SK-N-MC (cell line): Measurements from ENCODE around the gene CATSPERZ.

Experiments used
- EZH2 ChIP-seq: fragments of 200-600 bp; sonication (generic); IDR thresholded peaks from one replicate; pipeline ENCODE4 v1.6.1; 2017; ENCODE audit warnings: antibody characterized with exemption
- FOXP2 ChIP-seq: optimal IDR thresholded peaks from 2 replicates; pipeline ENCODE3; 2011; ENCODE audit warnings: mild to moderate bottlenecking, moderate library complexity; ENCODE audit not compliant: insufficient read depth; ENCODE audit errors: extremely low read length, control extremely low read depth
- POLR2AphosphoS5 ChIP-seq: IDR thresholded peaks from 2 replicates; pipeline ENCODE4 v1.6.1; 2012; ENCODE audit warnings: mild to moderate bottlenecking, low read depth, low read length, borderline replicate concordance

DNA sequence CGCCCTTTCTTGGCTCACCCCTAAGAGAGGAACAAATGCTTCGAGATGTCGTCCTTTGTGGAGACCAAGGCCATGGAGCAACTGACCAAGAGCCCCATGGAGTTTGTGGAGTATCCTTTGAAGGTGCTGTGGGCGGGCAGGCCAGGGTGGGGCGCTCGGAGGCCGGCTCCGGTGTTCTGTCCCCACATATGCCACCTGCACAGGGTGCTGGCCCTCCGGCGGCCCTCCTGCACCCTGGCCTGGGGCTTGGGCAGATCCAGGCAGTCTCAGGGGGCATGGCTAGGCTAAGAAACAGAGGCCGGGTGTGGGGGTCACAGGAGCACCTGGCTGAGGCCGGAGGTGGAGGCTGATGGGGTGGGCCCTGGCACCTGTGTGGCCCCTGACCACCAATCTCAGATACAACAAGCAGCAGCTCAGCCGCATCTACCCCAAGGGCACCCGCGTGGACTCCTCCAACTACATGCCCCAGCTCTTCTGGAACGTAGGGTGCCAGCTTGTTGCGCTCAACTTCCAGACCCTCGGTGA, 38.5 kb upstream of the CATSPERZ start:
- no peak for TF ChIP-seq EZH2
- TF ChIP-seq POLR2AphosphoS5, result no peak
- TF ChIP-seq FOXP2, result no peak
